GM04503 (cell line): Measurements from ENCODE around the gene TAP1.
A peak's percentile ranks its signal among the peaks of the same experiment; 100 is the strongest.

Source experiments
- DNase-seq: peaks from one replicate; pipeline ENCODE4 v3.0.0-alpha.2; 2012; ENCODE audit warnings: low read depth

The TAP1 gene

GRCh38 chr6:32860674-32861073 is 7.2 kb upstream of the TAP1 start:
- DNase-seq = no peak

- no peak for DNase-seq
These were observed 4.7 kb upstream of the TAP1 start for GRCh38 chr6:32858194-32858593.

GRCh38 chr6:32857156-32857891 is 3.8 kb upstream of the TAP1 start:
- DNase-seq = no peak

GRCh38 chr6:32855467-32856174 is 2.1 kb upstream of the TAP1 start:
- DNase-seq = no peak

GRCh38 chr6:32854376-32855178 is 1.1 kb upstream of the TAP1 start:
- peak; percentile 8 for DNase-seq

GRCh38 chr6:32852844-32853540 is 512 bp downstream of the TAP1 start:
- peak; percentile 5 for DNase-seq

- peak; percentile 3 for DNase-seq
These were observed 1.3 kb downstream of the TAP1 start for GRCh38 chr6:32852018-32852843.

GRCh38 chr6:32851025-32851424 is 2.5 kb downstream of the TAP1 start:
- DNase-seq = no peak

- no peak for DNase-seq
These were observed 4.4 kb downstream of the TAP1 start for GRCh38 chr6:32849126-32849525.

- DNase-seq = no peak
These were observed 5.7 kb downstream of the TAP1 start for GRCh38 chr6:32847795-32848194.

- no peak for DNase-seq
These were observed 6.5 kb downstream of the TAP1 start for GRCh38 chr6:32847004-32847403.

- no peak for DNase-seq
These were observed 8.1 kb downstream of the TAP1 start for GRCh38 chr6:32845384-32845884.

GRCh38 chr6:32844839-32845383 is 8.6 kb downstream of the TAP1 start:
- DNase-seq = no peak

- DNase-seq = peak; percentile 71
These were observed 9.3 kb downstream of the TAP1 start, which contains the start of gene PSMB8 for GRCh38 chr6:32843979-32844838. Gene PSMB8, minus strand, starts transcription at chr6:32844047. Its CDS starts 51 bp downstream, at chr6:32843996.

GRCh38 chr6:32843331-32843978 is 10.0 kb downstream of the TAP1 start:
- no peak for DNase-seq

- no peak for DNase-seq
These were observed 10.8 kb downstream of the TAP1 start for GRCh38 chr6:32842690-32843089.

GRCh38 chr6:32842021-32842650 is 11.4 kb downstream of the TAP1 start:
- DNase-seq = no peak

- no peak for DNase-seq
These were observed 12.8 kb downstream of the TAP1 start for GRCh38 chr6:32840604-32841246.
